H9 (cell line): Measurements from ENCODE around the gene RPL19. TPM values are rescaled to one million over a fixed set of nuclear protein-coding genes. Genes with fewer than 3 reads are reported as not detected.

Experiments used
- DNase-seq: peaks from one replicate; pipeline ENCODE4 v3.0.0-alpha.2; 2017
- H2AFZ ChIP-seq: one replicate; pipeline ENCODE4 v1.6.1; 2013; ENCODE audit warnings: mild to moderate bottlenecking, low read length, control low read depth, moderate library complexity
- H2AK5ac ChIP-seq: 2 replicates; pipeline ENCODE4 v1.6.1; 2013; ENCODE audit warnings: low read length, control low read depth, mixed read lengths; ENCODE audit not compliant: insufficient read length
- H2BK120ac ChIP-seq: one replicate; pipeline ENCODE4 v1.6.1; 2013; ENCODE audit warnings: low read depth, mild to moderate bottlenecking, low read length, control low read depth, inconsistent platforms; ENCODE audit not compliant: poor library complexity, severe bottlenecking
- H2BK12ac ChIP-seq: 2 replicates; pipeline ENCODE4 v1.6.1; 2013; ENCODE audit warnings: low read length, control low read depth, mixed read lengths, low read depth; ENCODE audit not compliant: insufficient read length
- H2BK15ac ChIP-seq: 2 replicates; pipeline ENCODE4 v1.6.1; 2013; ENCODE audit warnings: low read depth, low read length, control low read depth
- H2BK20ac ChIP-seq: one replicate; pipeline ENCODE4 v1.6.1; 2013; ENCODE audit warnings: low read depth, mild to moderate bottlenecking, low read length, control low read depth, inconsistent platforms; ENCODE audit not compliant: poor library complexity, severe bottlenecking
- H2BK5ac ChIP-seq: 2 replicates; pipeline ENCODE4 v1.6.1; 2013; ENCODE audit warnings: low read length, control low read depth, mixed read lengths; ENCODE audit not compliant: insufficient read length
- H3K14ac ChIP-seq: 2 replicates; pipeline ENCODE4 v1.6.1; 2013; ENCODE audit warnings: low read length, control low read depth; ENCODE audit not compliant: insufficient read depth
- H3K18ac ChIP-seq: 2 replicates; pipeline ENCODE4 v1.6.1; 2013; ENCODE audit warnings: low read depth, mild to moderate bottlenecking, mixed read lengths, low read length, control low read depth; ENCODE audit not compliant: insufficient read length
- H3K23ac ChIP-seq: 2 replicates; pipeline ENCODE4 v1.6.1; 2013; ENCODE audit warnings: low read length, control low read depth, mixed read lengths, low read depth; ENCODE audit not compliant: insufficient read length
- H3K23me2 ChIP-seq: 2 replicates; pipeline ENCODE4 v1.6.1; 2013; ENCODE audit warnings: low read depth, mild to moderate bottlenecking, mixed read lengths, low read length, control low read depth; ENCODE audit not compliant: insufficient read length, poor library complexity, severe bottlenecking
- H3K27ac ChIP-seq: 2 replicates; pipeline ENCODE4 v1.5.1; 2013; ENCODE audit warnings: low read length, control low read depth, mixed read lengths, low read depth; ENCODE audit not compliant: insufficient read length
- H3K27me3 ChIP-seq: 2 replicates; pipeline ENCODE4 v1.6.1; 2013; ENCODE audit warnings: low read length, control low read depth, inconsistent platforms; ENCODE audit not compliant: insufficient read depth
- H3K4ac ChIP-seq: 2 replicates; pipeline ENCODE4 v1.6.1; 2013; ENCODE audit warnings: low read depth, mild to moderate bottlenecking, control low read depth, inconsistent platforms, low read length, moderate library complexity
- H3K4me1 ChIP-seq: 2 replicates; pipeline ENCODE4 v1.6.1; 2013; ENCODE audit warnings: low read length, control low read depth, inconsistent platforms; ENCODE audit not compliant: insufficient read depth
- H3K4me2 ChIP-seq: 2 replicates; pipeline ENCODE4 v1.6.1; 2013; ENCODE audit warnings: low read length, control low read depth, mixed read lengths; ENCODE audit not compliant: insufficient read length, insufficient read depth
- H3K56ac ChIP-seq: 2 replicates; pipeline ENCODE4 v1.6.1; 2013; ENCODE audit warnings: low read depth, mild to moderate bottlenecking, mixed read lengths, low read length, control low read depth; ENCODE audit not compliant: insufficient read length
- H3K79me1 ChIP-seq: 2 replicates; pipeline ENCODE4 v1.6.1; 2013; ENCODE audit warnings: low read depth, mild to moderate bottlenecking, moderate library complexity, low read length, control low read depth, inconsistent platforms; ENCODE audit not compliant: insufficient read depth, poor library complexity, severe bottlenecking
- H3K79me2 ChIP-seq: 2 replicates; pipeline ENCODE4 v1.6.1; 2013; ENCODE audit warnings: low read length, control low read depth, inconsistent platforms; ENCODE audit not compliant: insufficient read depth
- H3K9ac ChIP-seq: 2 replicates; pipeline ENCODE4 v1.6.1; 2013; ENCODE audit warnings: low read length, control low read depth, mixed read lengths; ENCODE audit not compliant: insufficient read length; ENCODE audit errors: extremely low read depth
- H3K9me3 ChIP-seq: one replicate; pipeline ENCODE4 v1.6.1; 2013; ENCODE audit warnings: low read depth, low read length, inconsistent platforms; ENCODE audit not compliant: control insufficient read depth
- H3T11ph ChIP-seq: one replicate; pipeline ENCODE4 v1.6.1; 2013; ENCODE audit warnings: mild to moderate bottlenecking, low read length, control low read depth, inconsistent platforms
- H4K20me1 ChIP-seq: one replicate; pipeline ENCODE4 v1.6.1; 2013; ENCODE audit not compliant: control insufficient read depth, insufficient read length, insufficient read depth
- H4K5ac ChIP-seq: 2 replicates; pipeline ENCODE4 v1.6.1; 2013; ENCODE audit warnings: low read depth, mild to moderate bottlenecking, mixed read lengths, low read length, control low read depth; ENCODE audit not compliant: insufficient read length
- H4K8ac ChIP-seq: replicated peaks from 2 replicates; pipeline ENCODE4 v1.6.1; 2013; ENCODE audit warnings: low read length, control low read depth, mixed read lengths, low read depth; ENCODE audit not compliant: insufficient read length
- H4K91ac ChIP-seq: 2 replicates; pipeline ENCODE4 v1.6.1; 2013; ENCODE audit warnings: low read depth, mild to moderate bottlenecking, moderate library complexity, mixed read lengths, low read length, control low read depth; ENCODE audit not compliant: insufficient read length
- H3K27ac Mint-ChIP-seq, 3 experiments: 2 replicates in 2 of 3; 3 replicates in 1 of 3; pipeline ENCODE4 v1.8.0; 2020 to 2021; ENCODE audit warnings: mixed read lengths in 3 of 3, mild to moderate bottlenecking in 1 of 3, moderate library complexity in 1 of 3
- H3K27me3 Mint-ChIP-seq: 2 replicates; pipeline ENCODE4 v1.8.0; 2021; ENCODE audit warnings: low read depth, mild to moderate bottlenecking, moderate library complexity, mixed read lengths
- H3K36me3 Mint-ChIP-seq, 3 experiments: 2 replicates in 2 of 3; 3 replicates in 1 of 3; pipeline ENCODE4 v1.8.0; 2020 to 2021; ENCODE audit warnings: low read depth in 3 of 3, mixed read lengths in 3 of 3; ENCODE audit not compliant: insufficient read depth in 1 of 3
- H3K4me1 Mint-ChIP-seq, 2 experiments: 2 replicates each; pipeline ENCODE4 v1.8.0; 2020; ENCODE audit warnings: mixed read lengths in 2 of 2
- H3K4me3 Mint-ChIP-seq, 2 experiments: 2 replicates in 1 of 2; 3 replicates in 1 of 2; pipeline ENCODE4 v1.8.0; 2020 to 2021; ENCODE audit warnings: mild to moderate bottlenecking in 2 of 2, mixed read lengths in 2 of 2, moderate library complexity in 1 of 2
- H3K9me3 Mint-ChIP-seq, 2 experiments: 2 replicates in 1 of 2; 3 replicates in 1 of 2; pipeline ENCODE4 v1.8.0; 2020; ENCODE audit warnings: mild to moderate bottlenecking in 2 of 2, mixed read lengths in 2 of 2, moderate library complexity in 1 of 2
- WGBS: extraction: QIAGEN DNeasy Blood & Tissue Kit; methylation state at CpG from one replicate; pipeline ENCODE4 v1.1.7; 2013; ENCODE audit warnings: missing lambda C conversion rate, low lambda C conversion rate, mixed read lengths; ENCODE audit not compliant: insufficient read length; ENCODE audit errors: extremely low coverage; 5-methylcytosine and 5-hydroxymethylcytosine counted together
- total RNA-seq: library from RNA; stranded (reverse); gene quantifications from 2 replicates; pipeline ENCODE4 v1.2.1, GENCODE V29; 2021
- TF ChIP-seq, protein P1 (sequence below): fragments of 200-600 bp; sonication (generic); conservative IDR thresholded peaks from 3 replicates; pipeline ENCODE4 v1.8.0; 2021; ENCODE audit warnings: antibody characterized with exemption, mild to moderate bottlenecking

The RPL19 gene
- total RNA-seq, 1 experiment from 2014 or later, result 2,038 TPM

DNA sequence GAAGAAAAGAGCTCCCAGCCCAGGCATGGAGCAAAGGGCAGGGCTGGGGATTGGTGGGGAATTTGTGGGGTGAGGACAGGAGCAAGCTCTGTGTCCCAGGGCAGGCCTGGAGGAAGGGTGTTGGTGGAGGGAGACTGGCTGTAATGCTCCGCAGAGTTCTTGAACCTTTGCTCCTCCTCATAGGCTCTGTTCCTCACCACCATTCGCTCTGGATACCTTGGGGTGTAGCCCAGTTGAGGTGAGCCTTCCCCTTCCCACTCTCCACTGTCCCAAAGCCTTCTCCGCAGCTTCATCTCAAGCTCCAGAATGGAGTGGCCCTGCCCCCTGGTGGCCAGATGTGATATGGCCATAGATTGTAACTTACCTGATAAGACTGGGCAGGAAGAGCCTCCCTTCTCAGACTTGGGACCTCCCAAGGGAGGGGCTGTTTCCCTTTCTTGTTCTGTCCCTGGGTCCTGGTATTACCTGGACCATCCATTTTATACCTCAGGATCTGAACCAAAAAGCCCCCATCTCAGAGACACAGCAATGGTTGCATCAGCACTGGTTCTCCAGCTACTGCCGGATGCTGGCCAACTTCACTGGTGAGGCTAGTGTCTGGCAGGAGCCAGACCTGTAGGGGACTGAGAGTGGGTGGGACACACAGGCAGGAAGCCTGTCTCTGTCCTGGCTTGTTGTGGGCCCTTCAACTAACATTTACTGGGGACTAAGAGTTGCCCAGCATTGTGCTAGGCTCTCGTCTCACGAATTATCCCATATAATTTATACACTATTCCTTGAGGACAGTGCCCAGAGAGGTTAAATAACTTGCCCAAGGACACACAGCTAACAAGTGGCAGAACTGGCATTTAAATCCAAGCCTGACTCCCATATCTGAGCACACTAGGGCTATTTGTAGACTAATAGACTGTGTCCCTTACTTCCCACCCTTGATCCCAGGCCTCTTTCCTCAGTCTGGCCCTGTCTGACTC, 44.8 kb downstream of the RPL19 start:
- Histone ChIP-seq H4K5ac (no peak overlapping the region), H2BK5ac (no peak overlapping the region), H4K20me1 (peaks cover 2% of the 10 kb centered on the region), H3T11ph (no peak overlapping the region), H3K18ac (no peak overlapping the region), H2AK5ac (no peak overlapping the region), H3K9ac (no peak overlapping the region), H3K4me1 (no peaks in the 10 kb centered on the region), H2BK20ac (no peak overlapping the region), H4K8ac (no peak overlapping the region), H3K9me3 (no peaks in the 10 kb centered on the region), H3K27ac (no peak overlapping the region), H3K56ac (no peak overlapping the region), H2BK12ac (no peak overlapping the region), H2AFZ (no peak overlapping the region), H2BK120ac (no peak overlapping the region), H3K14ac (no peak overlapping the region), H3K79me2 (no peaks in the 10 kb centered on the region), H3K79me1 (no peaks in the 10 kb centered on the region), H3K27me3 (no peaks in the 10 kb centered on the region), H2BK15ac (no peak overlapping the region), H3K4me2 (no peak overlapping the region), H3K4ac (no peak overlapping the region), H3K23me2 (no peaks in the 10 kb centered on the region), H4K91ac (no peak overlapping the region), H3K23ac (no peak overlapping the region)
- TF ChIP-seq, protein P1, sequence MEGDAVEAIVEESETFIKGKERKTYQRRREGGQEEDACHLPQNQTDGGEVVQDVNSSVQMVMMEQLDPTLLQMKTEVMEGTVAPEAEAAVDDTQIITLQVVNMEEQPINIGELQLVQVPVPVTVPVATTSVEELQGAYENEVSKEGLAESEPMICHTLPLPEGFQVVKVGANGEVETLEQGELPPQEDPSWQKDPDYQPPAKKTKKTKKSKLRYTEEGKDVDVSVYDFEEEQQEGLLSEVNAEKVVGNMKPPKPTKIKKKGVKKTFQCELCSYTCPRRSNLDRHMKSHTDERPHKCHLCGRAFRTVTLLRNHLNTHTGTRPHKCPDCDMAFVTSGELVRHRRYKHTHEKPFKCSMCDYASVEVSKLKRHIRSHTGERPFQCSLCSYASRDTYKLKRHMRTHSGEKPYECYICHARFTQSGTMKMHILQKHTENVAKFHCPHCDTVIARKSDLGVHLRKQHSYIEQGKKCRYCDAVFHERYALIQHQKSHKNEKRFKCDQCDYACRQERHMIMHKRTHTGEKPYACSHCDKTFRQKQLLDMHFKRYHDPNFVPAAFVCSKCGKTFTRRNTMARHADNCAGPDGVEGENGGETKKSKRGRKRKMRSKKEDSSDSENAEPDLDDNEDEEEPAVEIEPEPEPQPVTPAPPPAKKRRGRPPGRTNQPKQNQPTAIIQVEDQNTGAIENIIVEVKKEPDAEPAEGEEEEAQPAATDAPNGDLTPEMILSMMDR, result peak; percentile 98
- no peaks in the 10 kb centered on the region; a peak in 1 of 5 replicates for H3K9me3 Mint-ChIP-seq
- no peak overlapping the region for H3K27ac Mint-ChIP-seq
- WGBS, result no CpG with 5 or more reads among the region's 6 CpGs
- no peaks in the 10 kb centered on the region for H3K36me3 Mint-ChIP-seq
- peak; percentile 97 for DNase-seq
- peak overlapping the region in 1 of 2 experiments; percentile 32; a peak in 2 of 5 replicates for H3K4me3 Mint-ChIP-seq
- H3K27me3 Mint-ChIP-seq, result peaks cover 2% of the 10 kb centered on the region; the same call in 1 of the 2 replicates
- H3K4me1 Mint-ChIP-seq, result peaks cover 8 to 22% of the 10 kb centered on the region in 2 experiments
